SK-N-SH (cell line): ENCODE results near the gene ELP1. TPM values are rescaled to one million over a fixed set of nuclear protein-coding genes. Genes with fewer than 3 reads are reported as not detected.

Source experiments
- CTCF ChIA-PET: fragments of 300-600, 350-600 bp; formaldehyde crosslinking; extraction: SDS; loops from one replicate; lab custom pipeline; 2021; lab: Yijun Ruan, JAX
- POLR2A ChIA-PET: fragments of 350-600 bp; sonication (Branson Sonifier 250); formaldehyde crosslinking; extraction: SDS; loops from one replicate; lab custom pipeline; 2020; ENCODE audit warnings: antibody characterized with exemption, inconsistent platforms; lab: Yijun Ruan, JAX
- DNase-seq: peaks from one replicate; pipeline ENCODE4 v3.0.0; 2012
- H2AFZ ChIP-seq: fragments of 200-600 bp; sonication (generic); 2 replicates; pipeline ENCODE4 v1.8.1; 2016; ENCODE audit warnings: antibody characterized with exemption, mild to moderate bottlenecking, low read depth
- H3F3A ChIP-seq: fragments of 200-600 bp; sonication (generic); replicated peaks from 2 replicates; pipeline ENCODE3; 2016; ENCODE audit warnings: antibody characterized with exemption, mild to moderate bottlenecking; ENCODE audit not compliant: insufficient read depth
- H3K27ac ChIP-seq, 2 experiments: fragments of 200-500 bp in 1 of 2; fragments of 200-600 bp in 1 of 2; sonication (Bioruptor generic) in 1 of 2; sonication (generic), shearing (Covaris generic) in 1 of 2; 2 replicates each; pipeline versions ENCODE4 v1.5.1 to v1.6.1; 2014 to 2016; ENCODE audit warnings: low read depth in 2 of 2, inconsistent platforms in 1 of 2, low read length in 1 of 2, mild to moderate bottlenecking in 1 of 2, mixed read lengths in 1 of 2
- H3K27me3 ChIP-seq: fragments of 200-600 bp; sonication (generic), shearing (Covaris generic); 2 replicates; pipeline ENCODE4 v1.6.1; 2016; ENCODE audit warnings: mixed run types; ENCODE audit not compliant: insufficient read depth
- H3K36me3 ChIP-seq, 2 experiments: fragments of 200-500 bp in 1 of 2; fragments of 200-600 bp in 1 of 2; sonication (Bioruptor generic) in 1 of 2; sonication (generic) in 1 of 2; replicated peaks in 1 of 2; 2 replicates each; pipeline versions ENCODE3 to v1.5.1; 2014 to 2016; ENCODE audit warnings: low read length in 1 of 2, mild to moderate bottlenecking in 1 of 2; ENCODE audit not compliant: insufficient read depth in 2 of 2, control insufficient read depth in 1 of 2
- H3K4me1 ChIP-seq, 2 experiments: fragments of 200-500 bp in 1 of 2; fragments of 200-600 bp in 1 of 2; sonication (Bioruptor generic) in 1 of 2; sonication (generic), shearing (Covaris generic) in 1 of 2; 2 replicates each; pipeline versions ENCODE4 v1.5.1 to v1.6.1; 2014 to 2016; ENCODE audit warnings: low read depth in 1 of 2, low read length in 1 of 2, mixed run types in 1 of 2; ENCODE audit not compliant: insufficient read depth in 2 of 2, control insufficient read depth in 1 of 2
- H3K4me2 ChIP-seq: fragments of 200-600 bp; sonication (generic), shearing (Covaris generic); 2 replicates; pipeline ENCODE4 v1.6.1; 2017; ENCODE audit warnings: mixed run types
- H3K4me3 ChIP-seq, 2 experiments: fragments of 200-500 bp in 1 of 2; fragments of 200-600 bp in 1 of 2; sonication (Bioruptor generic) in 1 of 2; sonication (generic), shearing (Covaris generic) in 1 of 2; 2 replicates each; pipeline versions ENCODE4 v1.5.1 to v1.8.1; 2014 to 2016; ENCODE audit warnings: low read depth in 2 of 2, inconsistent platforms in 1 of 2, low read length in 1 of 2, mild to moderate bottlenecking in 1 of 2, mixed read lengths in 1 of 2, moderate library complexity in 1 of 2
- H3K79me2 ChIP-seq: fragments of 200-600 bp; sonication (generic); 2 replicates; pipeline ENCODE4 v1.8.1; 2017; ENCODE audit warnings: mild to moderate bottlenecking; ENCODE audit not compliant: insufficient read depth
- H3K9ac ChIP-seq: fragments of 200-600 bp; sonication (generic); 2 replicates; pipeline ENCODE4 v1.6.1; 2017; ENCODE audit warnings: mixed run types
- H3K9me2 ChIP-seq: fragments of 200-600 bp; sonication (generic); 2 replicates; pipeline ENCODE4 v1.6.1; 2017; ENCODE audit warnings: mixed run types
- H3K9me3 ChIP-seq: fragments of 200-600 bp; sonication (generic); 2 replicates; pipeline ENCODE4 v1.6.1; 2017; ENCODE audit warnings: mixed run types, mild to moderate bottlenecking, moderate library complexity
- H4K20me1 ChIP-seq: fragments of 200-600 bp; sonication (generic); 2 replicates; pipeline ENCODE4 v1.6.1; 2017; ENCODE audit warnings: mild to moderate bottlenecking, mixed run types; ENCODE audit not compliant: insufficient read depth
- EP300 ChIP-seq, 2 experiments: IDR thresholded peaks; 2 replicates each; pipeline versions ENCODE4 v1.4.0 to v1.6.1; 2012; ENCODE audit warnings: borderline replicate concordance in 1 of 2, low read depth in 1 of 2, low read length in 1 of 2
- FOXM1 ChIP-seq: IDR thresholded peaks from 2 replicates; pipeline ENCODE4 v1.4.0; 2012; ENCODE audit warnings: low read depth, mild to moderate bottlenecking
- GABPA ChIP-seq: IDR thresholded peaks from 2 replicates; pipeline ENCODE4 v1.4.0; 2012; ENCODE audit warnings: low read depth, mild to moderate bottlenecking
- GATA2 ChIP-seq: sonication (generic); formaldehyde crosslinking; IDR thresholded peaks from 2 replicates; pipeline ENCODE4 v1.5.0; 2020; ENCODE audit warnings: mild to moderate bottlenecking, missing genetic modification reagents
- JUND ChIP-seq: IDR thresholded peaks from 2 replicates; pipeline ENCODE4 v1.4.0; 2012
- MXI1 ChIP-seq: IDR thresholded peaks from 2 replicates; pipeline ENCODE4 v1.6.1; 2012; ENCODE audit warnings: mild to moderate bottlenecking, low read depth, low read length, improper control_type of control experiment
- NRF1 ChIP-seq: IDR thresholded peaks from 2 replicates; pipeline ENCODE4 v1.6.1; 2012; ENCODE audit warnings: low read depth, mild to moderate bottlenecking, low read length
- RFX5 ChIP-seq: IDR thresholded peaks from 2 replicates; pipeline ENCODE4 v1.6.1; 2012; ENCODE audit warnings: mild to moderate bottlenecking, improper control_type of control experiment, low read length
- TAF1 ChIP-seq: IDR thresholded peaks from 2 replicates; pipeline ENCODE4 v1.6.1; 2012; ENCODE audit warnings: low read depth, mild to moderate bottlenecking, low read length, moderate library complexity, borderline replicate concordance
- TEAD4 ChIP-seq: IDR thresholded peaks from 2 replicates; pipeline ENCODE4 v1.4.0; 2012; ENCODE audit warnings: mild to moderate bottlenecking, borderline replicate concordance; ENCODE audit not compliant: insufficient read depth
- WGBS: methylation state at CpG from one replicate; pipeline ENCODE4 v1.1.6; 2017; ENCODE audit warnings: low lambda C conversion rate; 5-methylcytosine and 5-hydroxymethylcytosine counted together
- polyA plus RNA-seq, 3 experiments: library from polyadenylated mRNA; depleted of rRNA; stranded (reverse); fragments of >200 nt; gene quantifications; 2 replicates each; pipeline ENCODE4 v1.2.3, GENCODE V29; 2012
- TF ChIP-seq, protein P1 (sequence below): fragments of 200-600 bp; sonication (generic); IDR thresholded peaks from 2 replicates; pipeline ENCODE4 v1.6.1; 2017; ENCODE audit warnings: antibody characterized with exemption, mild to moderate bottlenecking, moderate library complexity
- TF ChIP-seq, protein P2 (sequence below): IDR thresholded peaks from 2 replicates; pipeline ENCODE4; 2012
- TF ChIP-seq, protein P3 (sequence below): IDR thresholded peaks from 2 replicates; pipeline ENCODE4 v1.6.1; 2012; ENCODE audit warnings: mild to moderate bottlenecking, low read depth, low read length, moderate library complexity
- TF ChIP-seq, protein P4 (sequence below): fragments of 150-350 bp; IDR thresholded peaks from 2 replicates; pipeline ENCODE4 v1.6.1; 2016; ENCODE audit warnings: mild to moderate bottlenecking, low read depth, low read length
- TF ChIP-seq, protein P5 (sequence below): IDR thresholded peaks from 2 replicates; pipeline ENCODE4 v1.4.0; 2012; ENCODE audit warnings: low read depth, borderline replicate concordance

Gene ELP1
- polyA plus RNA-seq, 1 of the 3 experiments (the other 2 are of a cell fraction) = 19.1 TPM

DNA sequence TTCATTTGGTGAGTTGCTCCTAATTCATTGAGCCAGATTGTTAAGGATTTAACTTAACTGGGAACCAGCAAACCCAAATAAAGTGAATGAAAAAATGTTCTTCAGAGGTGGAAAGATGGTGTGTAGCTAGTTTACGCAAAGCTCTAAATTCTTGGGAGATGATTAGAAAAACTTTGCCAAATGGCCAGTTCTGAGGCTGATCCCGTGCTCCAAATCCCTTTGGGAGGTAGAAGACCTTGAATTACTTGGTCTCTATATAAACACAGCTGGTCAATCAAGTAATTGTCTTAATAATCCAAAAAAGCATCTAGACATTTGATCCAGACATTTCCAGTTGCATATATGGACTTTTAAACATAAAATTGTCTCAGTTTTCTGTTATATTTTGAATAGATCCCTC lies 89.5 kb downstream of the ELP1 start:
- no peak for DNase-seq

More for the DNA sequence above, 89.5 kb downstream of the ELP1 start:
- no peaks in the 10 kb centered on the region for H3K9me2 ChIP-seq
- H3K4me2 ChIP-seq = no peak overlapping the region
- H3F3A ChIP-seq = no peaks in the 10 kb centered on the region
- no peak overlapping the region for H3K27ac ChIP-seq
- H3K4me1 ChIP-seq = no peaks in the 10 kb centered on the region
- H3K27me3 ChIP-seq = no peaks in the 10 kb centered on the region; the same call in 1 of the 2 replicates
- H3K9ac ChIP-seq = no peak overlapping the region
- no peak overlapping the region for H3K4me3 ChIP-seq
- H2AFZ ChIP-seq = no peak overlapping the region
- no peaks in the 10 kb centered on the region for H3K9me3 ChIP-seq
- no peak for TF ChIP-seq MXI1
- no peak for TF ChIP-seq TEAD4
- TF ChIP-seq NRF1 = no peak
- TF ChIP-seq, protein P1, sequence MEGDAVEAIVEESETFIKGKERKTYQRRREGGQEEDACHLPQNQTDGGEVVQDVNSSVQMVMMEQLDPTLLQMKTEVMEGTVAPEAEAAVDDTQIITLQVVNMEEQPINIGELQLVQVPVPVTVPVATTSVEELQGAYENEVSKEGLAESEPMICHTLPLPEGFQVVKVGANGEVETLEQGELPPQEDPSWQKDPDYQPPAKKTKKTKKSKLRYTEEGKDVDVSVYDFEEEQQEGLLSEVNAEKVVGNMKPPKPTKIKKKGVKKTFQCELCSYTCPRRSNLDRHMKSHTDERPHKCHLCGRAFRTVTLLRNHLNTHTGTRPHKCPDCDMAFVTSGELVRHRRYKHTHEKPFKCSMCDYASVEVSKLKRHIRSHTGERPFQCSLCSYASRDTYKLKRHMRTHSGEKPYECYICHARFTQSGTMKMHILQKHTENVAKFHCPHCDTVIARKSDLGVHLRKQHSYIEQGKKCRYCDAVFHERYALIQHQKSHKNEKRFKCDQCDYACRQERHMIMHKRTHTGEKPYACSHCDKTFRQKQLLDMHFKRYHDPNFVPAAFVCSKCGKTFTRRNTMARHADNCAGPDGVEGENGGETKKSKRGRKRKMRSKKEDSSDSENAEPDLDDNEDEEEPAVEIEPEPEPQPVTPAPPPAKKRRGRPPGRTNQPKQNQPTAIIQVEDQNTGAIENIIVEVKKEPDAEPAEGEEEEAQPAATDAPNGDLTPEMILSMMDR = no peak
- TF ChIP-seq GATA2 (CRISPR knock-in tag) = no peak
- TF ChIP-seq, protein P2, sequence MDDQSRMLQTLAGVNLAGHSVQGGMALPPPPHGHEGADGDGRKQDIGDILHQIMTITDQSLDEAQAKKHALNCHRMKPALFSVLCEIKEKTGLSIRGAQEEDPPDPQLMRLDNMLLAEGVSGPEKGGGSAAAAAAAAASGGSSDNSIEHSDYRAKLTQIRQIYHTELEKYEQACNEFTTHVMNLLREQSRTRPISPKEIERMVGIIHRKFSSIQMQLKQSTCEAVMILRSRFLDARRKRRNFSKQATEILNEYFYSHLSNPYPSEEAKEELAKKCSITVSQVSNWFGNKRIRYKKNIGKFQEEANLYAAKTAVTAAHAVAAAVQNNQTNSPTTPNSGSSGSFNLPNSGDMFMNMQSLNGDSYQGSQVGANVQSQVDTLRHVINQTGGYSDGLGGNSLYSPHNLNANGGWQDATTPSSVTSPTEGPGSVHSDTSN = no peak
- no peak for TF ChIP-seq TAF1
- no peak for TF ChIP-seq FOXM1
- TF ChIP-seq RFX5 = no peak
- TF ChIP-seq, protein P3, sequence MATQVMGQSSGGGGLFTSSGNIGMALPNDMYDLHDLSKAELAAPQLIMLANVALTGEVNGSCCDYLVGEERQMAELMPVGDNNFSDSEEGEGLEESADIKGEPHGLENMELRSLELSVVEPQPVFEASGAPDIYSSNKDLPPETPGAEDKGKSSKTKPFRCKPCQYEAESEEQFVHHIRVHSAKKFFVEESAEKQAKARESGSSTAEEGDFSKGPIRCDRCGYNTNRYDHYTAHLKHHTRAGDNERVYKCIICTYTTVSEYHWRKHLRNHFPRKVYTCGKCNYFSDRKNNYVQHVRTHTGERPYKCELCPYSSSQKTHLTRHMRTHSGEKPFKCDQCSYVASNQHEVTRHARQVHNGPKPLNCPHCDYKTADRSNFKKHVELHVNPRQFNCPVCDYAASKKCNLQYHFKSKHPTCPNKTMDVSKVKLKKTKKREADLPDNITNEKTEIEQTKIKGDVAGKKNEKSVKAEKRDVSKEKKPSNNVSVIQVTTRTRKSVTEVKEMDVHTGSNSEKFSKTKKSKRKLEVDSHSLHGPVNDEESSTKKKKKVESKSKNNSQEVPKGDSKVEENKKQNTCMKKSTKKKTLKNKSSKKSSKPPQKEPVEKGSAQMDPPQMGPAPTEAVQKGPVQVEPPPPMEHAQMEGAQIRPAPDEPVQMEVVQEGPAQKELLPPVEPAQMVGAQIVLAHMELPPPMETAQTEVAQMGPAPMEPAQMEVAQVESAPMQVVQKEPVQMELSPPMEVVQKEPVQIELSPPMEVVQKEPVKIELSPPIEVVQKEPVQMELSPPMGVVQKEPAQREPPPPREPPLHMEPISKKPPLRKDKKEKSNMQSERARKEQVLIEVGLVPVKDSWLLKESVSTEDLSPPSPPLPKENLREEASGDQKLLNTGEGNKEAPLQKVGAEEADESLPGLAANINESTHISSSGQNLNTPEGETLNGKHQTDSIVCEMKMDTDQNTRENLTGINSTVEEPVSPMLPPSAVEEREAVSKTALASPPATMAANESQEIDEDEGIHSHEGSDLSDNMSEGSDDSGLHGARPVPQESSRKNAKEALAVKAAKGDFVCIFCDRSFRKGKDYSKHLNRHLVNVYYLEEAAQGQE = no peak
- TF ChIP-seq GABPA = no peak
- no peak for TF ChIP-seq JUND
- TF ChIP-seq, protein P4, sequence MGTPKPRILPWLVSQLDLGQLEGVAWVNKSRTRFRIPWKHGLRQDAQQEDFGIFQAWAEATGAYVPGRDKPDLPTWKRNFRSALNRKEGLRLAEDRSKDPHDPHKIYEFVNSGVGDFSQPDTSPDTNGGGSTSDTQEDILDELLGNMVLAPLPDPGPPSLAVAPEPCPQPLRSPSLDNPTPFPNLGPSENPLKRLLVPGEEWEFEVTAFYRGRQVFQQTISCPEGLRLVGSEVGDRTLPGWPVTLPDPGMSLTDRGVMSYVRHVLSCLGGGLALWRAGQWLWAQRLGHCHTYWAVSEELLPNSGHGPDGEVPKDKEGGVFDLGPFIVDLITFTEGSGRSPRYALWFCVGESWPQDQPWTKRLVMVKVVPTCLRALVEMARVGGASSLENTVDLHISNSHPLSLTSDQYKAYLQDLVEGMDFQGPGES = no peak
- TF ChIP-seq, protein P5, sequence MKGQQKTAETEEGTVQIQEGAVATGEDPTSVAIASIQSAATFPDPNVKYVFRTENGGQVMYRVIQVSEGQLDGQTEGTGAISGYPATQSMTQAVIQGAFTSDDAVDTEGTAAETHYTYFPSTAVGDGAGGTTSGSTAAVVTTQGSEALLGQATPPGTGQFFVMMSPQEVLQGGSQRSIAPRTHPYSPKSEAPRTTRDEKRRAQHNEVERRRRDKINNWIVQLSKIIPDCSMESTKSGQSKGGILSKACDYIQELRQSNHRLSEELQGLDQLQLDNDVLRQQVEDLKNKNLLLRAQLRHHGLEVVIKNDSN = no peak
- TF ChIP-seq EP300 (IDR thresholded peaks at IDR 0.05; ENCODE audit: borderline replicate concordance in 1 of 2, low read depth in 1 of 2, low read length in 1 of 2) = no peak
- no peaks in the 10 kb centered on the region for H4K20me1 ChIP-seq
- ChIA-PET CTCF (interaction anchor here (0.8 kb wide), 1 partner anchor 1419 kb away, joined by 3 read pairs; no protein-coding TSS in a partner anchor), POLR2A (no interaction called here)
- H3K79me2 ChIP-seq = no peaks in the 10 kb centered on the region
- H3K36me3 ChIP-seq = no peaks in the 10 kb centered on the region
- WGBS = 42% methylated on average over 2 of the region's 2 CpGs
